Renal pelvis (tissue), 4 donors: ENCODE results near the gene CACNA2D1. TPM values are rescaled to one million over a fixed set of nuclear protein-coding genes. Genes with fewer than 3 reads are reported as not detected.

Experiments used
- DNase-seq: peaks from one replicate; pipeline ENCODE4 v3.0.0-alpha.2; 2013
- polyA plus RNA-seq, 3 donors: library from polyadenylated mRNA; unstranded; fragments of 120-200 nt; gene quantifications; one replicate each; pipeline ENCODE4 v1.2.1, GENCODE V29; 2013; ENCODE audit not compliant: insufficient read length in 3 of 3

Gene CACNA2D1
- polyA plus RNA-seq, 3 donors, result 24.1 to 30.7 (median 27.3) TPM

DNA sequence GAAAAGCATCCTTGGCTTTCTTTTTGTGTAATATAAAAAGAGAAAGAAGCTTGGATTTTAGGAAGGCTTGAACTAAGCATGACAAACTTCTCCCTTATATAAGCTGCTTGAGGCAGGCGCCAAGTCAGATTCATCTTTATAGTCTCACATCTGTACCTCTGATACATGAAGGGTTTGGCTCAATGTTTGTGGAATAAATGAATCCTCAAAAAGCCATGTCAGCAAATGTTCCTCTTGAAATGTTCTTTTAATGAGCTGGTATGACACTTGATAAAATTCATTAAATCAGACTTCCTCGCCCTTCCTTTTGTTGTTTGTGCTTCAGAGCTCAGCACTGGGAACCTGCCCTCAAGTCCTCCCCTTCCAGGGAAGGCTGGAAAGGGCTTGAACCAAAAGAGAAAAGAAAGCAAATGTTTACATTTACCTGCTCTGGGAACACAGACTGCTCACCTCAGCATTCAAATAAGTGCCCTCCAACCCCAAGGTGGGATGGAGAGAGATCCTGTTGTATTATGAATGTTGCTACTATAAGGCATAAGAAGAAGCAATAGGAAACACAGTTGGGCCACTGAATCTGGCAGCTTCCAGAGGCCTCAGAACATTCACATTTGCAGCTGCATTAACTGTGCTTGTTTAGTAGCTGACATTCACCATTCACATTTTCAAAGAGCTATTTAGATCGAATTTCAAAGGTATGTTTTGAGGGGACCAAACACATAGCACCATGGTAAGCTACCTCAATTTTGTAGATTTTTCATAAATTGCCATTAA lies 212.6 kb downstream of the CACNA2D1 start:
- no peak for DNase-seq

DNA sequence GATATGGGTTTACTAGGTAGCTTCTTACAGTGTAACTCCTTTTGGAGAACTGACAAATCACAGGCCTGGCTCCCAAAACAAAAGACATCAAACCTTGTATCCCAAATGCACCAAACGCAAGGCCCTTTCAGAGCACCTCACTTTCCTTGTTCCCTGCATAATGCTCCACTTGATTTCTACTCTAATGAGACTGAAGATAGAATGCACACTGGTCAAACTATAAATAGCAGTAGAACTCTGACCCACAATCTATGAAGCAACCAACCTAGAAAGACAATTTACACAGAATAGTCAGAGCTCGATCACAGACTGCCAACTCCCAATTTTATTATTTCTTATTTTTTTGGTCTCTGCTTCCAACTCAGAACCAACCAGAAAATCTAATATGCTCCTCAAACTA lies 214.4 kb downstream of the CACNA2D1 start:
- DNase-seq, result no peak

DNA sequence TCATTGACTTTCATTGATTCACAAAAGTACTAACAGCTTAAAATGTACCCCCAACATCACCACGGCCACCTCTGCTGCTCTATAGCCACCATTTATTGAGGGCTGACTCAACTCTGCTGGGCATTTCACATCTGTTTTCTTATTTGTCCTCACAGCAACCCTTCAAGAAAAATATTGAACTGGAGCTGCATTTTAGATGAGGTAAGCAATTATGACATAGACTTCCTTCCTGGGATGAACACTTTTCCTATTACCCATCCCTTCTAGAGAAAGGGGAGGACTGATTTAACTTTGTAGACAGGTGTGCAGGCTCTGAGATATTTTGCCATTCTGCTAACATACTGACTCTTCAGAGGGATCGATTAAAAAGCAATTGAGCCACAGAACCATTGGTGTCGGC lies 217.4 kb downstream of the CACNA2D1 start:
- DNase-seq, result no peak

DNA sequence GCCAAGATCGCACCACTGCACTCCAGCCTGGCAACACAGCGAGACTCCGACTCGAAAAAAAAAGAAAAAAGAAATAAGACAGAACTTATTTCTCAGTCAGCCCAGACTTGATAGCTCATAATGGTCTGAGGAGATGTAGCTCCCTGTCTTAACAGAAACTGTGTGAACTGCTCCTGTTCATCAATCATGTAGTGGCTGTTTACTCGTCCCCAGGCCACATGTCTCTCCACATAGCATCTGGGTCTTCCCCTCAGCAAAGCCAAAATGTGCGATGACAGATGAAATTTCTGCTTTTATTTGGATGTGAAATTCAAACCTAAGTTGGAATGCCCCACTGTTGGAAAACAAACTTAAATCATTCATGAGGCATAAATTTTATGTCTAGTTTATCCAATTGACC lies 219.0 kb downstream of the CACNA2D1 start:
- no peak for DNase-seq

DNA sequence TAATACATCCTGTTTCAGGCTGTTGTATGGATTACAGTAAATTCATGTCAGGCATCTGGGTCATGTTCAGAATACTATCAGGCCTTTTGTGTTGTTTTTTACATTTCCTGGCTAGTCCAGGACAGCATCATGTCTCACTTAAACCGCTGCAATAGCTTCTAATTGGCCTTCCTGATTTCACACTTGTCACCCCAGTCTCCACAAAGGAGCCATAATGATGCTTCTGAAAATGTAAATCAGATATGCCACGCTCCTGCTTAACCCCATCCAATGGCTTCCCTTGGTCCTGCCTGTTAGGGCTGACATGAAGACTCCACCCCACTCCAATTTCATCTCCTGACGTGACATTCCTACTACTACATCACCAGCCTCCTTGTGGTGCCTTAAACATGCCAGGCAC lies 220.0 kb downstream of the CACNA2D1 start:
- no peak for DNase-seq

DNA sequence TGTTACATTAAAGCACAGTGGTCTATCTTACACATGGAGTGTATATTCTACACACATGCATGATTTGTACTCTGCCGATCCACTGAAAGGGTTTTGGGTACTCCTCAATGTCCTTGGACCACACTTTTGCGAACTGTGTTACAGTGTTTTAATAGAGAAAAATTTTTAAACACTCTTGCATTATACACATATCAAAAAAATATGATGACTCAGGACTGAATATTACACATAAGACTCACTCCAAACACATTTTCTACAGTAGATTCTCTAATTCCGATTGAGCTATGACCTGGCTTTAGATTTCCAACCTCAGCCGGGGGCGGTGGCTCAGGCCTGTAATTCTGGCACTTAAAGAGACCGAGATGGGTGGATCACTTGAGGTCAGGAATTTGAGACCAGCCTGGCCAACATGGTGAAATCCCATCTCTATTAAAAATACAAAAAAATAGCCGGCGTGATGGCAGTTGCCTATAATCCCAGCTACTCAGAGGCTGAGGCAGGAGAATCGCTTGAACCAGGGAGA lies 222.4 kb downstream of the CACNA2D1 start:
- DNase-seq, result no peak

DNA sequence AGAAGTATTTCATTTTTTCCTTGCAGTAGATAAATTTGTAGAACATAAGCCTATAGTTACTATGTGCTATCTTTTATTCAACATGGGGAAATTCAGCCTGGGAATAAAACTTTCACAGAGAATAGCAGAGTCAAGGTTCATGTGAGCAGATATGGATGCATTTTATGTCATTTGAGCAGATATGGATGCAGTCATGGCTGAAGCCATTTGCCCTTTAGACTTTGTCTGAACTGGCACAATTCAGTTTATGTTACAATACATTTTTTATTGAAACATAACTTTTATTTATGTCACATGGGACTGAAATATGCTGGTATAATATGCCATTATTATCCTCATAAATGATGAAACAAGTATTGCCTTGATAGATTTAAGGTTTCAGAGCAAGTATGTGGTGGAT lies 231.1 kb downstream of the CACNA2D1 start:
- no peak for DNase-seq

DNA sequence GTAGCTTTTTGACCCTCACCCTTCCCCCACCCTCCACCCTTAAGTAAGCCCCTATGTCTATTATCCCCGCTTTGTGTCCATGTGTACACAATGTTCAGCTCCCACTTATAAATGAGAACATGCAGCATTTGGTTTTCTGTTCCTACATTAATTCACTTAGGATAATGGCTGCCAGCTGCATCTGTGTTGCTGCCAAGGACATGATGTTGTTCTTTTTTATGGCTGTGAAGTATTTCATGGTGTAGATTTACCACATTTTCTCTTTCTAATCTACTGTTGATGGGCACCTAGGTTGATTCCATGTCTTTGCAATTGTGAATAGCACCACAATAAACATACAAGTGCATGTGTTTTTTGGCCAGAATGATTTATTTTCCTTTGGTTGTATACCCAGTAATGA lies 232.2 kb downstream of the CACNA2D1 start:
- no peak for DNase-seq

DNA sequence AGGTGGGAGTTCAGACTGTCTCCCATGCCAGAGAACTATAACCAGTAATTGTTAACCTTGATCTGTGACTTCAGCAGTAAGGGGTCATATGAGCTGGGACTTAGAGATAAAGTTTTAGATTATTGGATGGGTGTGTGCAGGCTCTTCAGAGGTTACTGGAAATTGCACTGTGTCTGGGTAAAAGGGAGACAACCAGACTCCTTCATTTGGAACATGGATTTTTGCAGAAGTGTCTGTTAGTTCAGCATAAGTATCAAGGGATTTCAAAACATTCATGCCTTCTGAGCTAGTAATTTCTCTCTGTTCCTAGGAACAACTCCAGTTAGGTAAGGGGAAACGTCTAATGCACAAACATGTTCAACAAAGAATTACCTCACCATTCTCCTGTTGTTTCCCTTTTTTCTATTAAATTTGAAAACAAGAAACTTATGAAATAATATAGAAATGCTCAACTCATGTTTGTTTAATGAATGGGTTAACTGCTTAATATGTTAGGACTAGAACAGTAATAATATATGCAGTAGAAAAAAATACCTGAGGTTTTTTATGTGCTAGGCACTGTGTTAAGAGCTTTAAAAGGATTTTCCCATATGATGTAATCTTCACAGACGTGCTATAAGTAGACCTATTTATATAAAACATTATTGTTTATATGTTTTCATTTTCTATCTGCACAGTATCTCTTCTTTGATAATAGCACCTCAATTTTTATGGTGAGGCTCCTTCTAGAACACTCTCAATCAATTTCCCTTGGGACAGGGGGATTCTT lies 233.0 kb downstream of the CACNA2D1 start:
- no peak for DNase-seq

DNA sequence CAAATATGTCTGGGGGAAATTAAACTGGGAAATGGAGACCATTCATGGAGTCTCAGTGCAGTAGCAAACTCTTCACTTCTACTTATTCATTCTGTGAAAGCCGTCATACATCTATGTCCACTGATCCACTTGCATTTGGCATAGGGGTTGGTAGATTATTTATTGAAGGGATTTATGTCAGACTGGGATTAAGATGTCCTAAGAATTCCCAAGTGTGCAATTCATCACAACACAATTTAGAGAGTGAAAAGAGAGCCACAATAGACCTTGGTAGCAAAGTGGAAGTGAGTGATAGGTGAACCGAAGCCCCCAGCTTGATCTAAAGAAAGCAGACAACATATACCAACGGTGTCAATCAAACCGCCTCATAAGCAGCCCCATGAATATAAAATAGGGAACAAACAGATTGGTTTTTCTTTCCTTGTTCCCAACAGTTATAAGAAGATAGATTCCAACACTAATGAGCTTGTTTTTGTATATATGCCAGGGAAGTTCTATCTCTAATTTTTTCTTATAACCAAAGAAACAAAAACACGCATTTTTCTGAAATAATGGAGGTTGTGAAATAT lies 234.3 kb downstream of the CACNA2D1 start:
- no peak for DNase-seq

DNA sequence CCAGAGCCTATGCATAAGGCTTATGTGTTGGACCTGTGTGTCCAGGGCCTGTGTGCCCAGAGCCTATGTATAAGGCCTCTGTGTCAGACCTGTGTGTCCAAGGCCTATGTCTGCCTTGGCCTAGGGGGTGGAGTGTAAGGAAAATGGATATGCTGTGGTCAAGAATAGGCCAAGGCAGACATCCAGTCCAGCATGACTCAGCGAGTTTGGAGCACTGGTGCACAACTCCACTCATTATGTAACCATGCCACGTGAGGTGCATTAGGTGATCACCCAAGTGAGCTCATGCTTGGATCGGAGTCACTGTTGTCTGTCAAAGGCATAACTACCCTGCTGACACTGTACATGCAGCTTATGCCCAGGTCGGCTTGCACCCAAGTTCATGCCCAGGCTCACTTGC lies 238.9 kb downstream of the CACNA2D1 start:
- DNase-seq, result no peak

DNA sequence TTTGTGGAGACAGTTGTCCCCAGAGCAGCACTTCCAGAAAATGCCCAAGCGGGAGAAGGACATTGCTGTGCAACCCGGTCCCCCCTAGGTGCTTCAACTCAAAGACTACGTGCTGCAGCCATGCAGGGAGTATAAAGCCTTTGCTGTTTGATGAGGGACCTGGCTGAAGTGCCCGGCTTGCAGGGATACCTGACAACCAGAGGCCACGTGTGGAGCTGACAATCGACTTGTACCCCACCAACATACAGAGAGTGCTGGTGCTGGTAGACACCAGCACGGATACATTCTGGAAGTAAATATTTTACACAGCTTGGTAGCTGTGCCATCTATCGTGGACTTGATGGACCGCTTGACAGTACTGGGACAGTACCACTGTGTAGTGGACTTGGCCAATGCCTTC lies 240.6 kb downstream of the CACNA2D1 start:
- DNase-seq, result no peak

DNA sequence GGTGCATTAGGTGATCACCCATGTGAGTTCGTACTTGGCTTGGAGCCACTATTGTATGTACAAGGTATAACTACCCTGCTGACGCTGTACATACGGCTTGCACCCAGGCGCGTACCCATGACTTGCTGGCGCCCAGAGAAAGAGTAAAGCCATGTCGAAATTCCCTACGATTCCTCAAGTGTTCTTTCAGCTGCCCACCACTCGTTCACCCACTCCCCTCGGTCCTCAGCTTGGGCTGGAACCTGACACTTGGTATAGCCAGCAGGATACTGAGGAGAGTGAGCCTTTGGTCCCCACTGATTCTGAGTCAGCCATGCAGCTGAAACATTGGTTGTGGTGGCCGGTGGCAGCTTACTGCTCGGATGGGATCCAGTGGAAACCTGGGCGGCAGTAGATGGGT lies 241.5 kb downstream of the CACNA2D1 start:
- no peak for DNase-seq

DNA sequence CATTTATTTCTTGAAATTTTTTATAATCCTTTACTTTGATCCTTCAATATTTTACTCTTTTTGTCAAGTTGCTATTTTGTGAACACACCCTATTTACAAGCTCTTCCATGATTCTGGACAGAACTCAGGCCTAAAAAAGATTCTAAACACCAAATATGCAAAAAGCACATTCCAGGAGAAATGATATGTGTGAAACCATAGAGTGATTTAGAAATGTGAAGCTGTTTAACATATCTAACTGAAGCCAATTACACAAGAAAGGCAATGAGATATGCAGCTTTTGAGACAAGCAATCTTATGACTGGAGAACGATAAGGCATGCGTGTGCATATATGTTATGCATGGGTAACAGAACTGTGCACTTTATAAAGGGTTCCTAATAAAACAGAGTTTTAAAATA lies 243.0 kb downstream of the CACNA2D1 start:
- DNase-seq, result no peak

DNA sequence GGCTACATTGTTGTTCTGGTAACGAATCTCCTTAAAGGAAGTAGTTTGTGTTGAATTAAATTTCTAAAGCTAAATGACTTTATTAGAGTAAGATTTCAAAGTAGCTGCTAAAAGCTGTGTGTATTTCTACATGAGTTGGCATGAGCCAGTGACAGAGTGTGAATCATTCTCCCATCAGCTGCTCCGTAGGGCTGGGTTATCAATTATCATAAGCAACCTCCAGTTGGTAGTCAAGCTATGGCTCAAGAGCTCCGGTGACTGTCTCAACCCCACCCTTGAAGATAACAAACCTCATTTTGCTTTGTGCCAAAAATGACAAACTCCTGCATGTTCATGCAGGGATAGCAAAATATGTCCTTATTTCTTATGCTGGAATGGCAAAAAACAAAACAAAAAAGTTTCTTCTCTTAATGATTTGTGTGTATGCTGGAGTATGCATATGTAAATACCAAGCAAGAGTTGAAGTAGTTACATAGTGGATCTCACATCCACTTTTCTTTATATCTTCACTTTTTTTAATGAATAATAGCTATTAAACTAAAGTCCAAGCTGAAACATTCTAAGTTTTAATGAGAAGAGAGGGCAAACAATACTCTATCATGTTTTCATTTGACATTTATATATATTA lies 249.4 kb downstream of the CACNA2D1 start:
- DNase-seq, result no peak

DNA sequence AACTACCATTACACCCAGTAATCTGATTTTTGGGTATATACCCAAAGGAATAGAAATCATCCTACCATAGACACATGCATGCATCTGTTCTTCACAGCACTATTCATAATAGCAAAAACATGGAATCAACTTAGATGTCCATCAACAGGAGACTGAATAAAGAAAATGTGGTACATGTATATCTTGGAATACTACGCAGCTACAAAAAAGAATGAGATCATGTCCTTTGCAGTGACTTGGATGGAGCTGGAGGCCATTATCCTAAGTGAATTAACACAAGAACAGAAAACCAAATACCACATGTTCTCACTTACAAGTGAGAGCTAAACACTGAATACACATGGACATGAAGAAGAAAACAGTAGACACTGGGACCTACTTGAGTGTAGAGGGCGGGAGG lies 254.9 kb downstream of the CACNA2D1 start:
- DNase-seq, result no peak

DNA sequence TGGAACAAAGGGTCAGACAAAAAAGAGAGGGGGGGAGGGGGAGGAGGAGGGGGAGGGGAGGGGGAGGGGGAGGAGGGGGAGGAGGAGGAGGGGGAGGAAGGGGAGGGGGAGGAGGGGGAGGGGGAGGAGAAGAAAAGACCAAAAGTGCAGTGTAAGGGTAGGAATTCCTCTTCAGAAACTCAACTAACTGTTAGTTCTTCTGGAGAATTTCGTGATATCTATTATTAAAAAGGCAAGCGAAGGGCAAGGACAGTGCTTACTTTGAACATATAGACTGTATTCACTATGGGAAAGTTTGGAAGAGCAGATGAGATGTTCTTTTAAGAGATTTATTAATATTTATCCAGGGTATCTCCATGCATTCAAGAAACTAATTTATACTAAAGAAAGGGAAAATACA lies 258.1 kb downstream of the CACNA2D1 start:
- no peak for DNase-seq

DNA sequence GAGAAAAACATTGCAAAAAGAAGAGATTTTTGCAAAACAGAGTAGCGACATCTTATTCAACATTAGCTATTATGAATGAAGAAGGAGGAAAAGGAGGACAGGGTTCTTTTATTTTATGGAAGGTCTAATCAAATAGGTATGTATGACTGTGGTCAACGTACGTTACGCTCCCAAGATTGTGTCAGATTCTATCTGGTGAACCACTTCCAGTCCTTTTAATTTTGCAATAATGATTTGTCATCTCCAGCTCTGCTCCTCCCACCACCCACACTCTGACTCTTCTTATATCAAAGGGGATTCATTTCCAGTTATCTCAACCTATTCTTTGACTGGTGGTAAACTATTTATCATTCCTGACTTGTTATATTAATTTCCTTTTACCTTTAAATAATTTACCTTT lies 259.9 kb downstream of the CACNA2D1 start:
- DNase-seq, result no peak

DNA sequence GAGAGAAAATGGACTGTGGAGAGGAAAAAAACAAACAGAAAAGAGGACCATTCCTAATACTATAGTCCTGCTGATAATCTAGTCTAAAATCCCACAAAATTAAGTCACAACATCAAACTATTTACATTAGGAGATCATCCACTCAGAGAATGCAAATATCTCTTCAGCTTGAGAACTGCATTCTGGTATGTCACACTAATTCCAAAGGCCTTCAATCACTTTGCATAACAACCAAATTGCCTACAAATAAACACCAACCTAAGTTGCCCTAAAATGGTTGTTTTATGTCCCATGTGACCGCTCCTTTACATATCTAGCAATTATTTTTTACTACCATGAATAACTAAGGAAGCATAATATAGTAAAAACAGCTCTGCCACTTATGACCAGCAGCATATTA lies 264.3 kb downstream of the CACNA2D1 start:
- no peak for DNase-seq

DNA sequence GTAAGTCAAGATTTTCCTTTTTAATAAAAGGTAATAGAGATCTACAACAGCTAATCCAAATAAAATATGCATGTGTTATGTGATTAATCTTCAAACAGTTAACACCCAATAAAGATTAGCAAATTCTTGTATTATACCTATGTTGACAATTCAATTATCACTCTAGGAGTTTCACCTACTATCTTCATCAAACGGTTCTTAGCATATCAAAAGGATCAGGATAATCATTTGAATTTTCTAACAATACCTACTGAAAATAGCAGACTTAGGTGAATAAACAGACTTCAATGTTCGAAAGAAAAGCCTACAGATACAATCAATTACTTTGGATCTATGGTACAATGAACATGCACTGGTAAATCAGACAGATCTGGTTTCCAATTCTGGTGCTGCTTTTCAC lies 268.3 kb downstream of the CACNA2D1 start:
- no peak for DNase-seq

DNA sequence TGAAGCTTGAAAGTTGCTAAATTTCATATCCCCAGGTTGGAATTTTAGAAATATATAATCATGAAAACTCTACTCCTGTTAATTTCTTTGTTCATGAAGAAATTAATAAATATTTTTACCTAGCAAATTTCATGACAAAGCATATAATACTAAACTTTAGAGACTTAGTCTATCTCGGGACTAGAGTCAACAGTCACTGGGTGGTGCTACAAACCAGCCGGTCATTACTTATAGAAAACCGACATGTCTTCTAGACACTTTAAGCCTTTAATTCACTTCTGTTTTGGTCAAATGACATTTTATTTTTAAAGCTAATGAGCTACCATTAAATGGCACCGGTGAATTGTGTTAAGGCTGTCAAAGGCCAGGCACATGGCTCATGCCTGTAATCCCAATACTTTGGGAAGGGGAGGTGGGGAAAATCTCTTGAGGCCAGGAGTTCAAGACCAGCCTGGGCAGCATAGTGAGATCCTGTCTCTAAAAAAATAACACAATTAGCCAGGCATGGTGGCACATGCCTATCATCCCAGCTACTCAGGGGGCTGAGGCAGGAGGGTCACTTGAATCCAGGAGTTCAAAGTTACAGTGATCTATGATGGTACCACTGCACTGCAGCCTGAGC lies 270.1 kb downstream of the CACNA2D1 start:
- DNase-seq, result no peak

DNA sequence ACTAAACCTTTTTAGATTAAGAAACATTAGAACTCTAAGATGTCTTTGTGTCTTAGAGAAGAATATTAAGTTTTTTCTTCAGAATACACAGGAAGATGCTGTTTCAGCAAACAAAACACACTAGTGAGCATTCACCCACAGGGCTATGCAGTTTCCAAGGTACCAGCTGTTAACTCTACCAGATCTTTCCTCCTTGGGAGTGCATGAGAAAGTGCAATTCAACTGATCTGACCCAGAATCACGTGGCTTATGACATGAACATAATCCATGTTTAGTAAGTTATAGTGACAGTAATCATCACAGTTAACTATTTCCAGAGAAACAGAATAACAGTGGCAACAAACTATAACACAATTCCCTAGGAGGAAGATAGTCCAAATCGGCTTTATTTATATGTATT lies 270.7 kb downstream of the CACNA2D1 start:
- no peak for DNase-seq
